Measurements from ENCODE around the gene DISP3. TPM values are rescaled to one million over a fixed set of nuclear protein-coding genes. Genes with fewer than 3 reads are reported as not detected.
"Not testable (repeated sequence)": the region's sequence is repeated elsewhere in the genome, so short reads cannot be mapped to it uniquely, and the experiment has no call there.

Gene DISP3
- total and polyA plus RNA-seq, 7 donors = under 0.01 to 0.28 (median 0.16) TPM; not detected in 4

- Histone ChIP-seq H3K27me3 (peaks cover 0 to 35% (median 0%) of the 10 kb centered on the region in 3 donors), H3K4me1 (no peaks in the 10 kb centered on the region), H3K9me3 (no peaks in the 10 kb centered on the region), H3K36me3 (no peaks in the 10 kb centered on the region), H3K27ac (no peak overlapping the region), H3K4me3 (no peak overlapping the region)
- intact Hi-C loops (cut with DNase I) = no loop called here
- TF ChIP-seq EP300 (IDR thresholded peaks at IDR 0.05) = no peak
- TF ChIP-seq CTCF (IDR thresholded peaks at IDR 0.05) = no peak
- no peak for TF ChIP-seq POLR2A (IDR thresholded peaks at IDR 0.05)
- TF ChIP-seq POLR2AphosphoS5 (IDR thresholded peaks at IDR 0.05) = no peak
- no peak for DNase-seq
- 81 to 82% methylated on average over 18 of the region's 18 CpGs for WGBS, 2 donors
Observed at GRCh38 chr1:11576109-11576875, 97.3 kb downstream of the DISP3 start.

DNA sequence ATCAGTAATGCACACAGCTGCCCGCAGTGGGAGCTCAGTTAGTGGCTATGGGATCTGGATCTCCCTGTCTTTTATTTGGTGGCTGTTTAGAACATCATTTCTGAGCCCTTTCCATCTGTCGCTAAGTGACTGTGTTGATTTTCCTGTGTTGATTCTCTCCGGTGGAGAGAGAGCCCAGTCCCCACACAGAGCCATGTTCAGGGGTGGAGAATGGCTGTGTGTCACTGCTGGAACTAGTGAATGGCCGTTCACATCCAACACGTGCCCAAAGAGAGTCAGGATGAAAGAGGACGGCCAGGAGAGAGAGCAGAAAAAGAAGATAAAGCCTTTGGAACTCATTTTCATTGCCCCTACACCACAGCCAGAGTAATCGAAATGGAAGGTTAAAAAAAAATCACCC is 99.0 kb downstream of the DISP3 start:
- DNase-seq = no peak
- TF ChIP-seq POLR2A (IDR thresholded peaks at IDR 0.05) = no peak
- TF ChIP-seq EP300 (IDR thresholded peaks at IDR 0.05) = no peak
- no peak for TF ChIP-seq POLR2AphosphoS5 (IDR thresholded peaks at IDR 0.05)
- TF ChIP-seq CTCF (IDR thresholded peaks at IDR 0.05) = no peak
- H3K4me3 ChIP-seq = no peak overlapping the region
- H3K27ac ChIP-seq = no peak overlapping the region
- H3K9me3 ChIP-seq = no peaks in the 10 kb centered on the region
- WGBS, 2 donors = 41 to 58% methylated on average over 7 of the region's 7 CpGs
- H3K4me1 ChIP-seq = no peaks in the 10 kb centered on the region
- peaks cover 0 to 32% (median 0%) of the 10 kb centered on the region in 3 donors for H3K27me3 ChIP-seq
- intact Hi-C loops (cut with DNase I) = no loop called here
- H3K36me3 ChIP-seq = no peaks in the 10 kb centered on the region

DNA sequence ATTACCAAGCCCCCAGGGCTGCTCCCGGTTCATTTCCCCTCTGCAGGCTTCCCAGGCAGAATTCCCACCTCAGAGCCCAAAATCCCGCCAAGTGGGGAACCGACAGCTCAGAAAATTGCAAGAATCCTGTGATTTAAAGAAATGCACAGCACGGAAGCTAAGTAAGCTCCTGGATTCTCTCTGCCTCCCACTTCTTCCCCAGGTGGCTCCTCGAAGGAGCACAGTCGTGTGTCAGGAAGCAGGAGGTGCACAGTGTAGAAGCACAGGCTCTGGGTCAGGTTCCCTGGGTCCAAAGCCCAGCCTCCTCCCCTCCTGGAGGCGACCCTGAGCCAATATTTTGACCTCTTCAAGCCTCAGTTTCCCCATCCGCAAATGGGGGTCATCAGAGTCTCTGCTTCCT is 100.6 kb downstream of the DISP3 start:
- intact Hi-C loops (cut with DNase I) = no loop called here
- H3K4me3 ChIP-seq = no peak overlapping the region
- H3K4me1 ChIP-seq = no peaks in the 10 kb centered on the region
- DNase-seq = no peak
- H3K9me3 ChIP-seq = no peaks in the 10 kb centered on the region
- no peaks in the 10 kb centered on the region for H3K36me3 ChIP-seq
- H3K27ac ChIP-seq = no peak overlapping the region
- TF ChIP-seq POLR2A (IDR thresholded peaks at IDR 0.05) (no peak), CTCF (IDR thresholded peaks at IDR 0.05) (no peak), POLR2AphosphoS5 (IDR thresholded peaks at IDR 0.05) (no peak), EP300 (IDR thresholded peaks at IDR 0.05) (no peak)
- WGBS, 2 donors = 56 to 68% methylated on average over 8 of the region's 8 CpGs
- peaks cover 0 to 36% (median 0%) of the 10 kb centered on the region in 3 donors for H3K27me3 ChIP-seq

- H3K4me3 ChIP-seq; H3K27ac ChIP-seq; DNase-seq; intact Hi-C loops (cut with DNase I); H3K9me3 ChIP-seq; H3K4me1 ChIP-seq; H3K36me3 ChIP-seq: not testable (repeated sequence)
- peaks cover 0 to 36% (median 0%) of the 10 kb centered on the region in 3 donors for H3K27me3 ChIP-seq
- WGBS, 2 donors = 57 to 61% methylated on average over 10 of the region's 10 CpGs
Observed at GRCh38 chr1:11580049-11580448, 101.1 kb downstream of the DISP3 start.

GRCh38 chr1:11581445-11581991 is 102.6 kb downstream of the DISP3 start:
- Histone ChIP-seq H3K9me3 (no peaks in the 10 kb centered on the region), H3K4me3 (no peak overlapping the region), H3K27ac (no peak overlapping the region), H3K36me3 (no peaks in the 10 kb centered on the region), H3K27me3 (peaks cover 0 to 38% (median 0%) of the 10 kb centered on the region in 3 donors), H3K4me1 (no peaks in the 10 kb centered on the region)
- TF ChIP-seq EP300 (IDR thresholded peaks at IDR 0.05) (no peak), POLR2AphosphoS5 (IDR thresholded peaks at IDR 0.05) (no peak), CTCF (IDR thresholded peaks at IDR 0.05) (no peak), POLR2A (IDR thresholded peaks at IDR 0.05) (no peak)
- intact Hi-C loops (cut with DNase I) = no loop called here
- 24 to 63% methylated on average over 8 of the region's 8 CpGs for WGBS, 2 donors
- no peak for DNase-seq
